Liver (tissue), 3 donors: Measurements from ENCODE around the gene HADHA.

ENCODE experiments used
- ATF3 ChIP-seq: IDR thresholded peaks from 2 replicates; pipeline ENCODE4 v1.6.1; 2016; ENCODE audit warnings: antibody characterized with exemption
- CTCF ChIP-seq: fragments of 150-350 bp; IDR thresholded peaks from 2 replicates; pipeline ENCODE4 v1.5.1; 2017; ENCODE audit warnings: improper control_type of control experiment, low read depth, low read length; ENCODE audit not compliant: missing input control
- REST ChIP-seq: IDR thresholded peaks from 2 replicates; pipeline ENCODE4 v1.6.1; 2016; ENCODE audit warnings: antibody characterized with exemption, mild to moderate bottlenecking
- TAF1 ChIP-seq: conservative IDR thresholded peaks from 2 replicates; pipeline ENCODE4 v1.6.1; 2016; ENCODE audit warnings: antibody characterized with exemption, mild to moderate bottlenecking
- YY1 ChIP-seq: IDR thresholded peaks from 2 replicates; pipeline ENCODE4 v1.6.1; 2016; ENCODE audit warnings: antibody characterized with exemption, mild to moderate bottlenecking
- donor health status: healthy.
- donor health status: healthy.

GRCh38 chr2:26176279-26176615 lies 68.2 kb downstream of the HADHA start:
- TF ChIP-seq CTCF = no peak
- no peak for TF ChIP-seq YY1
- no peak for TF ChIP-seq TAF1
- no peak for TF ChIP-seq REST
- no peak for TF ChIP-seq ATF3
